HepG2 (cell line): Measurements from ENCODE around the gene OMA1.
"Not testable (repeated sequence)": the region's sequence is repeated elsewhere in the genome, so short reads cannot be mapped to it uniquely, and the experiment has no call there.

Source experiments
- CENPBD1 ChIP-seq: sonication (generic); formaldehyde crosslinking; IDR thresholded peaks from 2 replicates; pipeline ENCODE4 v1.8.0; 2022; ENCODE audit warnings: missing genetic modification reagents, low read depth, mild to moderate bottlenecking, borderline replicate concordance
- CTCF ChIP-seq: sonication (generic); formaldehyde crosslinking; IDR thresholded peaks from 2 replicates; pipeline ENCODE4 v1.5.0; 2020; ENCODE audit warnings: mild to moderate bottlenecking, missing genetic modification reagents, moderate library complexity
- PRDM15 ChIP-seq: sonication (generic); formaldehyde crosslinking; IDR thresholded peaks from 2 replicates; pipeline ENCODE4 v1.4.0; 2020; ENCODE audit warnings: missing genetic modification reagents
- SP1 ChIP-seq, 2 experiments: fragments of 450-650 bp in 1 of 2; sonication (generic) in 1 of 2; formaldehyde crosslinking in 1 of 2; IDR thresholded peaks; 2 replicates each; pipeline versions ENCODE4 v1.4.0 to v1.6.1; 2016 to 2020; ENCODE audit warnings: missing genetic modification reagents in 1 of 2
- ZNF710 ChIP-seq: sonication (generic); formaldehyde crosslinking; IDR thresholded peaks from 2 replicates; pipeline ENCODE4 v1.5.0; 2020; ENCODE audit warnings: mild to moderate bottlenecking, missing genetic modification reagents, borderline replicate concordance

- TF ChIP-seq SP1 (IDR thresholded peaks at IDR 0.05); SP1 (CRISPR knock-in tag; IDR thresholded peaks at IDR 0.05); ZNF710 (CRISPR knock-in tag); CENPBD1 (CRISPR knock-in tag); PRDM15 (CRISPR knock-in tag); CTCF (CRISPR knock-in tag): not testable (repeated sequence)
These were observed 2.8 kb upstream of the OMA1 start for GRCh38 chr1:58549291-58549690.
